Right lobe of liver (tissue), 6 donors: ENCODE data around the gene MYEOV. TPM values are rescaled to one million over a fixed set of nuclear protein-coding genes. Genes with fewer than 3 reads are reported as not detected.

Source experiments
- ATAC-seq, 4 donors: fragments of 200-7000 bp; cut with Tn5 transposase; one replicate each; pipeline ENCODE4 v1.9.1; 2020; ENCODE audit warnings: mild to moderate bottlenecking in 4 of 4, moderate library complexity in 4 of 4
- DNase-seq, 3 donors: peaks; one replicate each; pipeline ENCODE4 v3.0.0-alpha.2; 2020
- H3K27ac ChIP-seq, 3 donors: fragments of 200-600 bp; one replicate each; pipeline ENCODE4 v1.8.0; 2022
- H3K27me3 ChIP-seq, 2 donors: fragments of 200-600 bp; one replicate each; pipeline ENCODE4 v1.8.0; 2022
- H3K36me3 ChIP-seq, 4 donors: fragments of 200-600 bp; sonication (generic) in 1 of 4; one replicate each; pipeline versions ENCODE4 v1.5.1 to v1.8.0; 2017 to 2022; ENCODE audit warnings: control low read depth in 1 of 4
- H3K4me1 ChIP-seq, 4 donors: fragments of 200-600 bp; sonication (generic) in 1 of 4; one replicate each; pipeline versions ENCODE4 v1.5.1 to v1.8.0; 2017 to 2022; ENCODE audit warnings: control low read depth in 1 of 4
- H3K4me3 ChIP-seq, 3 donors: fragments of 200-600 bp; one replicate each; pipeline ENCODE4 v1.8.0; 2022
- H3K9me3 ChIP-seq, 4 donors: fragments of 200-600 bp; sonication (generic) in 1 of 4; one replicate each; pipeline versions ENCODE4 v1.5.1 to v1.8.0; 2017 to 2022; ENCODE audit warnings: control low read depth in 1 of 4
- CTCF ChIP-seq, 4 donors: fragments of 200-600 bp in 3 of 4; fragments of 450-650 bp in 1 of 4; IDR thresholded peaks; one replicate each; pipeline versions ENCODE4 v1.5.1 to v1.8.0; 2016 to 2022; ENCODE audit warnings: antibody characterized with exemption in 4 of 4, mild to moderate bottlenecking in 2 of 4
- POLR2A ChIP-seq: fragments of 450-650 bp; IDR thresholded peaks from one replicate; pipeline ENCODE4 v1.6.1; 2017; ENCODE audit warnings: antibody characterized with exemption, mild to moderate bottlenecking
- WGBS: methylation state at CpG from one replicate; pipeline ENCODE4 v1.1.6; 2018; ENCODE audit warnings: low coverage, low lambda C conversion rate; ENCODE audit not compliant: insufficient coverage; ENCODE audit errors: missing lambda C conversion rate; 5-methylcytosine and 5-hydroxymethylcytosine counted together
- intact Hi-C, 2 donors: fragments of 100-400 bp; cut with DNase I; formaldehyde crosslinking; loops; one replicate each; pipeline versions ENCODE4 v1.11.2 to v1.14.1; 2022
- total RNA-seq, 6 experiments: library from RNA; depleted of rRNA in 2 of 6; stranded (reverse); fragments of >200 nt in 2 of 6; fragmentation: NEBNext Ultra II Directional in 3 of 6; extraction: Animal tissue kit (Norgen Biotek cat#: 25700) in 3 of 6; gene quantifications; one replicate each; pipeline versions ENCODE4 v1.1.0 to v1.2.4, GENCODE V29; 2016 to 2023
- donor health status: DM: no; HTN: yes; CAD: no.
- donor health status: DM: no; HTN: no; CAD: no.
- donor health status: DM: no; HTN: no; CAD: no.
- donor health status: DM: no; HTN: yes; CAD: no.
- donor health status: DM: no; HTN: yes; CAD: no.

Gene MYEOV
- total RNA-seq, 6 experiments from 2014 or later = 0.25 to 1.2 (median 0.70) TPM; not detected in 2

GRCh38 chr11:69290806-69291205 lies 3.1 kb upstream of the MYEOV start:
- intact Hi-C loops = loop anchor here in 1 of 2 donors (5.0 kb wide), 1 partner anchor 356 kb away; no protein-coding TSS in a partner anchor
- whole genome bisulfite sequencing = 60% methylated on average over 1 of the region's 3 CpGs
- Histone ChIP-seq H3K36me3 (no peaks in the 10 kb centered on the region), H3K4me3 (no peak overlapping the region), H3K4me1 (no peaks in the 10 kb centered on the region), H3K9me3 (no peaks in the 10 kb centered on the region), H3K27ac (no peak overlapping the region), H3K27me3 (no peaks in the 10 kb centered on the region)
- ATAC-seq (no peak), DNase-seq (no peak)
- TF ChIP-seq CTCF (IDR thresholded peaks at IDR 0.05) (no peak), POLR2A (no peak)

- Histone ChIP-seq H3K36me3 (no peaks in the 10 kb centered on the region), H3K27ac (no peak overlapping the region), H3K27me3 (no peaks in the 10 kb centered on the region), H3K9me3 (no peaks in the 10 kb centered on the region), H3K4me3 (no peak overlapping the region), H3K4me1 (peaks cover 0 to 4% (median 2%) of the 10 kb centered on the region in 4 donors)
- intact Hi-C loops = loop anchor here in 1 of 2 donors (5.0 kb wide), 1 partner anchor 356 kb away; no protein-coding TSS in a partner anchor
- DNase-seq (no peak), ATAC-seq (no peak)
- TF ChIP-seq POLR2A (no peak), CTCF (IDR thresholded peaks at IDR 0.05) (no peak)
- 72% methylated on average over 4 of the region's 4 CpGs for WGBS
Observed at GRCh38 chr11:69291459-69292110, 2.4 kb upstream of the MYEOV start.

- no peak overlapping the region for H3K27ac ChIP-seq
- no peaks in the 10 kb centered on the region for H3K36me3 ChIP-seq
- WGBS = 19% methylated on average over 4 of the region's 8 CpGs
- H3K27me3 ChIP-seq = no peaks in the 10 kb centered on the region
- H3K4me1 ChIP-seq = peaks cover 0 to 9% (median 4%) of the 10 kb centered on the region in 4 donors
- ATAC-seq (peak in 1 of 4 donors; percentile 34), DNase-seq (no peak)
- intact Hi-C loops = loop anchor here in 1 of 2 donors (5.0 kb wide), 1 partner anchor 355 kb away; no protein-coding TSS in a partner anchor
- H3K9me3 ChIP-seq = no peaks in the 10 kb centered on the region
- H3K4me3 ChIP-seq = no peak overlapping the region
- TF ChIP-seq CTCF (IDR thresholded peaks at IDR 0.05) (peak; percentile 78 to 95 (median 80)), POLR2A (no peak)
Observed at GRCh38 chr11:69292221-69292648, 1.7 kb upstream of the MYEOV start.

GRCh38 chr11:69293087-69293486 lies 868 bp upstream of the MYEOV start:
- no peaks in the 10 kb centered on the region for H3K36me3 ChIP-seq
- ATAC-seq = no peak
- DNase-seq = no peak
- intact Hi-C loops = loop anchor here in 1 of 2 donors (5.0 kb wide), 1 partner anchor 354 kb away; no protein-coding TSS in a partner anchor
- no peaks in the 10 kb centered on the region for H3K9me3 ChIP-seq
- H3K27ac ChIP-seq = no peak overlapping the region
- no peak overlapping the region for H3K4me3 ChIP-seq
- H3K4me1 ChIP-seq = peaks cover 0 to 15% (median 4%) of the 10 kb centered on the region in 4 donors
- no peaks in the 10 kb centered on the region for H3K27me3 ChIP-seq
- WGBS = 73% methylated on average over 4 of the region's 8 CpGs
- TF ChIP-seq CTCF (IDR thresholded peaks at IDR 0.05) (no peak), POLR2A (no peak)
